Cardiac fibroblast (primary cell): ENCODE measurements around the gene TPCN2.

ENCODE experiments used
- DNase-seq, 2 donors: peaks; one replicate each; pipeline versions ENCODE4 v3.0.0 to v3.0.0-alpha.2; 2010; ENCODE audit warnings: low read depth in 2 of 2
- H3K4me3 ChIP-seq, 2 donors: replicated peaks in 1 of 2; 1 replicate in 1 of 2; 2 replicates in 1 of 2; pipeline ENCODE4 v1.5.1; 2011; ENCODE audit warnings: low read depth in 2 of 2, low read length in 2 of 2, mild to moderate bottlenecking in 2 of 2, moderate library complexity in 1 of 2
- CTCF ChIP-seq: IDR thresholded peaks from one replicate; pipeline ENCODE4 v1.5.1; 2011; ENCODE audit warnings: low read depth, mild to moderate bottlenecking, low read length, inconsistent platforms

TPCN2 gene

GRCh38 chr11:69014898-69015549, 33.7 kb upstream of the TPCN2 start:
- H3K4me3 ChIP-seq, result no peak overlapping the region
- no peak for DNase-seq
- TF ChIP-seq CTCF, result no peak

- no peak for TF ChIP-seq CTCF
- H3K4me3 ChIP-seq, result no peak overlapping the region
- no peak for DNase-seq
Measured at GRCh38 chr11:69017951-69018350, 30.8 kb upstream of the TPCN2 start.

- peak in 1 of 2 donors; percentile 54 for DNase-seq
- no peak for TF ChIP-seq CTCF
- no peak overlapping the region for H3K4me3 ChIP-seq
Measured at GRCh38 chr11:69018924-69019323, 29.8 kb upstream of the TPCN2 start.

GRCh38 chr11:69022260-69022659, 26.5 kb upstream of the TPCN2 start:
- TF ChIP-seq CTCF, result no peak
- DNase-seq, result no peak
- no peak overlapping the region for H3K4me3 ChIP-seq

- no peak overlapping the region for H3K4me3 ChIP-seq
- TF ChIP-seq CTCF, result no peak
- no peak for DNase-seq
Measured at GRCh38 chr11:69024509-69024908, 24.2 kb upstream of the TPCN2 start.

GRCh38 chr11:69027704-69028372, 20.9 kb upstream of the TPCN2 start:
- no peak overlapping the region for H3K4me3 ChIP-seq
- DNase-seq, result no peak
- TF ChIP-seq CTCF, result no peak

- H3K4me3 ChIP-seq, result no peak overlapping the region
- no peak for DNase-seq
- TF ChIP-seq CTCF, result no peak
Measured at GRCh38 chr11:69030301-69030700, 18.4 kb upstream of the TPCN2 start.
